HepG2 (cell line): ENCODE measurements around the gene PRPS1L1. TPM values are rescaled to one million over a fixed set of nuclear protein-coding genes. Genes with fewer than 3 reads are reported as not detected.

Experiments
- ATAC-seq: fragments of 200-7000 bp; cut with Tn5 transposase; 3 replicates; pipeline ENCODE4 v1.9.1; 2020; ENCODE audit warnings: mild to moderate bottlenecking, moderate library complexity
- BruUV-seq: library from RNA; stranded (reverse); fragments of 400-500 nt; replicated peaks from 2 replicates; lab custom pipeline; 2021; lab: Mats Ljungman, UMichigan
- CTCF ChIA-PET: fragments of 300-600 bp; formaldehyde crosslinking; extraction: SDS; loops from one replicate; lab custom pipeline; 2021; ENCODE audit warnings: low total read pairs, inconsistent platforms, low intra/inter-chr PET ratio; lab: Yijun Ruan, JAX
- POLR2A ChIA-PET: fragments of 350-600 bp; sonication (Branson Sonifier 250); formaldehyde crosslinking; loops from one replicate; lab custom pipeline; 2020; ENCODE audit warnings: antibody characterized with exemption, inconsistent platforms; lab: Yijun Ruan, JAX
- DNase-seq: peaks from one replicate; pipeline ENCODE4 v3.0.0-alpha.2; 2015; ENCODE audit warnings: low spot score
- FAIRE-seq: peaks from 3 replicates; lab custom pipeline; 2011; peaks lifted over from hg19 to GRCh38; lab: Jason Lieb, UNC
- H2AFZ ChIP-seq: one replicate; pipeline ENCODE4 v1.6.1; 2011; ENCODE audit warnings: low read length, inconsistent platforms
- H3K27ac ChIP-seq: fragments of 300-600 bp; 3 replicates; pipeline ENCODE4 v1.8.0; 2011; ENCODE audit warnings: mixed run types, mild to moderate bottlenecking, mixed read lengths, low read length, inconsistent platforms; ENCODE audit not compliant: insufficient read depth; ENCODE audit errors: extremely low read length
- H3K27me3 ChIP-seq, 2 experiments: fragments of 200-600 bp in 1 of 2; 2 replicates in 1 of 2; 3 replicates in 1 of 2; pipeline versions ENCODE4 v1.6.0 to v1.8.0; 2011; ENCODE audit warnings: low read length in 2 of 2, mild to moderate bottlenecking in 2 of 2, moderate library complexity in 2 of 2, inconsistent platforms in 1 of 2; ENCODE audit not compliant: insufficient read depth in 2 of 2, control insufficient read depth in 1 of 2
- H3K36me3 ChIP-seq, 2 experiments: fragments of 200-600 bp in 1 of 2; replicated peaks in 1 of 2; 2 replicates in 1 of 2; 3 replicates in 1 of 2; pipeline versions ENCODE4 v1.5.1 to v1.8.0; 2011; ENCODE audit warnings: low read length in 2 of 2, inconsistent platforms in 1 of 2; ENCODE audit not compliant: insufficient read depth in 2 of 2, control insufficient read depth in 1 of 2
- H3K4me1 ChIP-seq: 2 replicates; pipeline ENCODE4 v1.5.1; 2012; ENCODE audit warnings: low read length, inconsistent platforms; ENCODE audit not compliant: insufficient read depth
- H3K4me2 ChIP-seq: 2 replicates; pipeline ENCODE4 v1.6.0; 2011; ENCODE audit warnings: low read depth, low read length, inconsistent platforms
- H3K4me3 ChIP-seq, 3 experiments: fragments of 200-600 bp in 1 of 3; sonication (generic), shearing (Covaris generic) in 1 of 3; replicated peaks in 1 of 3; 2 replicates each; pipeline ENCODE4 v1.5.1; 2011 to 2016; ENCODE audit warnings: low read length in 3 of 3, inconsistent platforms in 2 of 3, low read depth in 2 of 3, mild to moderate bottlenecking in 2 of 3, control low read depth in 1 of 3, mixed read lengths in 1 of 3; ENCODE audit not compliant: insufficient read depth in 1 of 3
- H3K79me2 ChIP-seq: one replicate; pipeline ENCODE4 v1.6.1; 2011; ENCODE audit warnings: low read length, inconsistent platforms; ENCODE audit not compliant: insufficient read depth
- H3K9ac ChIP-seq: 2 replicates; pipeline ENCODE4 v1.6.0; 2011; ENCODE audit warnings: mild to moderate bottlenecking, low read depth, low read length, inconsistent platforms; ENCODE audit not compliant: insufficient read depth
- H3K9me3 ChIP-seq: 2 replicates; pipeline ENCODE4 v1.5.1; 2012; ENCODE audit warnings: mild to moderate bottlenecking, low read length
- H4K20me1 ChIP-seq: 2 replicates; pipeline ENCODE4 v1.6.0; 2011; ENCODE audit warnings: inconsistent platforms, mild to moderate bottlenecking, low read length, moderate library complexity; ENCODE audit not compliant: insufficient read depth
- MLLT10 ChIP-seq: sonication (generic); formaldehyde crosslinking; IDR thresholded peaks from 2 replicates; pipeline ENCODE4 v1.4.0; 2020; ENCODE audit warnings: missing genetic modification reagents
- NONO ChIP-seq, 2 experiments: fragments of 450-650 bp in 1 of 2; sonication (generic) in 1 of 2; formaldehyde crosslinking in 1 of 2; IDR thresholded peaks in 1 of 2; conservative IDR thresholded peaks in 1 of 2; 2 replicates each; pipeline versions ENCODE4 v1.6.1 to v1.8.0; 2017 to 2022; ENCODE audit warnings: mild to moderate bottlenecking in 1 of 2, missing genetic modification reagents in 1 of 2, moderate library complexity in 1 of 2
- NRL ChIP-seq: sonication (generic); formaldehyde crosslinking; IDR thresholded peaks from 2 replicates; pipeline ENCODE4 v1.5.0; 2020; ENCODE audit warnings: missing genetic modification reagents, mild to moderate bottlenecking, moderate library complexity, borderline replicate concordance
- PLRG1 ChIP-seq: fragments of 450-650 bp; conservative IDR thresholded peaks from 2 replicates; pipeline ENCODE4 v1.6.1; 2016
- WGBS: methylation state at CpG from one replicate; pipeline ENCODE4 v1.1.6; 2017; ENCODE audit warnings: low lambda C conversion rate; 5-methylcytosine and 5-hydroxymethylcytosine counted together
- in situ Hi-C: cut with HindIII; loops from 2 replicates; pipeline ENCODE4 v1.10.0; 2017; ENCODE audit warnings: low pct_unique_long_range_greater_than_20kb; ENCODE audit not compliant: extremely low pct_ligation_motif_present
- intact Hi-C: fragments of 100-400 bp; cut with micrococcal nuclease; formaldehyde crosslinking; loops from one replicate; pipeline ENCODE4 v1.10.0; 2022; ENCODE audit not compliant: unreplicated experiment
- polyA plus RNA-seq, 8 experiments: library from polyadenylated mRNA; depleted of rRNA in 3 of 8; stranded (reverse) in 7 of 8; unstranded in 1 of 8; fragments of >200 nt; fragmentation: Illumina TruSeq in 4 of 8; extraction: Trizol in 4 of 8; gene quantifications; 2 replicates each; pipeline versions ENCODE4 v1.2.1 to v1.2.3, GENCODE V29; 2011 to 2016; ENCODE audit warnings: low read depth in 4 of 8, missing spikeins in 1 of 8, mixed read lengths in 1 of 8; ENCODE audit not compliant: insufficient read depth in 1 of 8
- total RNA-seq, 5 experiments: library from RNA; depleted of rRNA; stranded (reverse); fragments of >200 nt; fragmentation: Illumina TruSeq; extraction: Trizol; gene quantifications; 2 replicates each; pipeline ENCODE4 v1.2.3, GENCODE V29; 2016; ENCODE audit warnings: low read depth in 1 of 5
- TF ChIP-seq, protein P1 (sequence below), 2 experiments: fragments of 450-650 bp in 1 of 2; sonication (generic) in 1 of 2; formaldehyde crosslinking in 1 of 2; IDR thresholded peaks; 2 replicates each; pipeline versions ENCODE4 v1.6.1 to v1.8.0; 2016 to 2022; ENCODE audit warnings: antibody characterized with exemption in 1 of 2, mild to moderate bottlenecking in 1 of 2, missing genetic modification reagents in 1 of 2
- TF ChIP-seq, protein P2 (sequence below): IDR thresholded peaks from 2 replicates; pipeline ENCODE4 v1.6.1; 2016
- TF ChIP-seq, protein P3 (sequence below): IDR thresholded peaks from 2 replicates; pipeline ENCODE4 v1.4.0; 2020; ENCODE audit warnings: mild to moderate bottlenecking, missing genetic modification reagents
- TF ChIP-seq, protein P4 (sequence below): sonication (generic); IDR thresholded peaks from 2 replicates; pipeline ENCODE4 v1.6.1; 2016; ENCODE audit warnings: low read depth, borderline replicate concordance

PRPS1L1 gene
- total and polyA plus RNA-seq, 2 of the 13 experiments (the other 11 are each of a cell fraction or from before 2014, with no cell fraction given), result not detected

DNA sequence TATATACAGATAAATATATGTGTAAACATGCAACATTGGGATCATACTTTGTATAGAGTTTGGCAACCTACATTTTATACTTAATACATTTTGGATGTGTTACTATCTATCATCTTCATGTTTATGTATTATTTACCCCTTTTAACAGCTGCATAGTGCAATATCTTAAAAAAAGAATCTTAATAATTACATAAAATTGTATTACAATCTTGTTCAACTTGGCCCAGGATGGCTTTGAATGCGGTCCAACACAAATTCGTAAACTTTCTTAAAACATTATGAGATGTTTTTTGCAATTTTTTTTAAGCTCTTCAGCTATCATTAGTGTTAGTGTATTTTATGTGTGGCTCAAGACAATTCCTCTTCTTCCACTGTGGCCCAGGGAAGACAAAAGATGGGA, 26.3 kb upstream of the PRPS1L1 start:
- CTCF ChIA-PET, result no interaction called here
- H2AFZ ChIP-seq, result no peak overlapping the region
- no peaks in the 10 kb centered on the region for H3K36me3 ChIP-seq
- H3K9me3 ChIP-seq, result no peaks in the 10 kb centered on the region
- no peak overlapping the region for H3K9ac ChIP-seq
- ATAC-seq, result no peak
- no peak for DNase-seq
- no peak overlapping the region for H3K4me2 ChIP-seq
- H3K27ac ChIP-seq, result no peak overlapping the region
- POLR2A ChIA-PET, result no interaction called here
- in situ Hi-C loops, result no loop called here
- TF ChIP-seq, protein P1, sequence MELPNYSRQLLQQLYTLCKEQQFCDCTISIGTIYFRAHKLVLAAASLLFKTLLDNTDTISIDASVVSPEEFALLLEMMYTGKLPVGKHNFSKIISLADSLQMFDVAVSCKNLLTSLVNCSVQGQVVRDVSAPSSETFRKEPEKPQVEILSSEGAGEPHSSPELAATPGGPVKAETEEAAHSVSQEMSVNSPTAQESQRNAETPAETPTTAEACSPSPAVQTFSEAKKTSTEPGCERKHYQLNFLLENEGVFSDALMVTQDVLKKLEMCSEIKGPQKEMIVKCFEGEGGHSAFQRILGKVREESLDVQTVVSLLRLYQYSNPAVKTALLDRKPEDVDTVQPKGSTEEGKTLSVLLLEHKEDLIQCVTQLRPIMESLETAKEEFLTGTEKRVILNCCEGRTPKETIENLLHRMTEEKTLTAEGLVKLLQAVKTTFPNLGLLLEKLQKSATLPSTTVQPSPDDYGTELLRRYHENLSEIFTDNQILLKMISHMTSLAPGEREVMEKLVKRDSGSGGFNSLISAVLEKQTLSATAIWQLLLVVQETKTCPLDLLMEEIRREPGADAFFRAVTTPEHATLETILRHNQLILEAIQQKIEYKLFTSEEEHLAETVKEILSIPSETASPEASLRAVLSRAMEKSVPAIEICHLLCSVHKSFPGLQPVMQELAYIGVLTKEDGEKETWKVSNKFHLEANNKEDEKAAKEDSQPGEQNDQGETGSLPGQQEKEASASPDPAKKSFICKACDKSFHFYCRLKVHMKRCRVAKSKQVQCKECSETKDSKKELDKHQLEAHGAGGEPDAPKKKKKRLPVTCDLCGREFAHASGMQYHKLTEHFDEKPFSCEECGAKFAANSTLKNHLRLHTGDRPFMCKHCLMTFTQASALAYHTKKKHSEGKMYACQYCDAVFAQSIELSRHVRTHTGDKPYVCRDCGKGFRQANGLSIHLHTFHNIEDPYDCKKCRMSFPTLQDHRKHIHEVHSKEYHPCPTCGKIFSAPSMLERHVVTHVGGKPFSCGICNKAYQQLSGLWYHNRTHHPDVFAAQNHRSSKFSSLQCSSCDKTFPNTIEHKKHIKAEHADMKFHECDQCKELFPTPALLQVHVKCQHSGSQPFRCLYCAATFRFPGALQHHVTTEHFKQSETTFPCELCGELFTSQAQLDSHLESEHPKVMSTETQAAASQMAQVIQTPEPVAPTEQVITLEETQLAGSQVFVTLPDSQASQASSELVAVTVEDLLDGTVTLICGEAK (IDR thresholded peaks at IDR 0.05), result no peak
- TF ChIP-seq, protein P1 (CRISPR knock-in tag; IDR thresholded peaks at IDR 0.05), result no peak
- no peak for TF ChIP-seq NRL (CRISPR knock-in tag)
- no peak for TF ChIP-seq MLLT10 (CRISPR knock-in tag)
- TF ChIP-seq, protein P2, sequence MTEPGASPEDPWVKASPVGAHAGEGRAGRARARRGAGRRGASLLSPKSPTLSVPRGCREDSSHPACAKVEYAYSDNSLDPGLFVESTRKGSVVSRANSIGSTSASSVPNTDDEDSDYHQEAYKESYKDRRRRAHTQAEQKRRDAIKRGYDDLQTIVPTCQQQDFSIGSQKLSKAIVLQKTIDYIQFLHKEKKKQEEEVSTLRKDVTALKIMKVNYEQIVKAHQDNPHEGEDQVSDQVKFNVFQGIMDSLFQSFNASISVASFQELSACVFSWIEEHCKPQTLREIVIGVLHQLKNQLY (CRISPR knock-in tag), result no peak
- TF ChIP-seq NONO (IDR thresholded peaks at IDR 0.05), result no peak
- TF ChIP-seq NONO (CRISPR knock-in tag; conservative IDR thresholded peaks at IDR 0.05), result no peak
- TF ChIP-seq, protein P3, sequence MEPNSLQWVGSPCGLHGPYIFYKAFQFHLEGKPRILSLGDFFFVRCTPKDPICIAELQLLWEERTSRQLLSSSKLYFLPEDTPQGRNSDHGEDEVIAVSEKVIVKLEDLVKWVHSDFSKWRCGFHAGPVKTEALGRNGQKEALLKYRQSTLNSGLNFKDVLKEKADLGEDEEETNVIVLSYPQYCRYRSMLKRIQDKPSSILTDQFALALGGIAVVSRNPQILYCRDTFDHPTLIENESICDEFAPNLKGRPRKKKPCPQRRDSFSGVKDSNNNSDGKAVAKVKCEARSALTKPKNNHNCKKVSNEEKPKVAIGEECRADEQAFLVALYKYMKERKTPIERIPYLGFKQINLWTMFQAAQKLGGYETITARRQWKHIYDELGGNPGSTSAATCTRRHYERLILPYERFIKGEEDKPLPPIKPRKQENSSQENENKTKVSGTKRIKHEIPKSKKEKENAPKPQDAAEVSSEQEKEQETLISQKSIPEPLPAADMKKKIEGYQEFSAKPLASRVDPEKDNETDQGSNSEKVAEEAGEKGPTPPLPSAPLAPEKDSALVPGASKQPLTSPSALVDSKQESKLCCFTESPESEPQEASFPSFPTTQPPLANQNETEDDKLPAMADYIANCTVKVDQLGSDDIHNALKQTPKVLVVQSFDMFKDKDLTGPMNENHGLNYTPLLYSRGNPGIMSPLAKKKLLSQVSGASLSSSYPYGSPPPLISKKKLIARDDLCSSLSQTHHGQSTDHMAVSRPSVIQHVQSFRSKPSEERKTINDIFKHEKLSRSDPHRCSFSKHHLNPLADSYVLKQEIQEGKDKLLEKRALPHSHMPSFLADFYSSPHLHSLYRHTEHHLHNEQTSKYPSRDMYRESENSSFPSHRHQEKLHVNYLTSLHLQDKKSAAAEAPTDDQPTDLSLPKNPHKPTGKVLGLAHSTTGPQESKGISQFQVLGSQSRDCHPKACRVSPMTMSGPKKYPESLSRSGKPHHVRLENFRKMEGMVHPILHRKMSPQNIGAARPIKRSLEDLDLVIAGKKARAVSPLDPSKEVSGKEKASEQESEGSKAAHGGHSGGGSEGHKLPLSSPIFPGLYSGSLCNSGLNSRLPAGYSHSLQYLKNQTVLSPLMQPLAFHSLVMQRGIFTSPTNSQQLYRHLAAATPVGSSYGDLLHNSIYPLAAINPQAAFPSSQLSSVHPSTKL (CRISPR knock-in tag), result no peak
- TF ChIP-seq, protein P4, sequence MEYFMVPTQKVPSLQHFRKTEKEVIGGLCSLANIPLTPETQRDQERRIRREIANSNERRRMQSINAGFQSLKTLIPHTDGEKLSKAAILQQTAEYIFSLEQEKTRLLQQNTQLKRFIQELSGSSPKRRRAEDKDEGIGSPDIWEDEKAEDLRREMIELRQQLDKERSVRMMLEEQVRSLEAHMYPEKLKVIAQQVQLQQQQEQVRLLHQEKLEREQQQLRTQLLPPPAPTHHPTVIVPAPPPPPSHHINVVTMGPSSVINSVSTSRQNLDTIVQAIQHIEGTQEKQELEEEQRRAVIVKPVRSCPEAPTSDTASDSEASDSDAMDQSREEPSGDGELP, result no peak
- TF ChIP-seq PLRG1, result no peak
- intact Hi-C loops, result no loop called here
- H3K4me3 ChIP-seq, result no peak overlapping the region
- no peaks in the 10 kb centered on the region for H3K79me2 ChIP-seq
- BruUV-seq, result no TSS peak
- no peak for FAIRE-seq
- 46% methylated on average over 2 of the region's 2 CpGs for WGBS
- no peaks in the 10 kb centered on the region for H4K20me1 ChIP-seq
- no peaks in the 10 kb centered on the region for H3K4me1 ChIP-seq
- no peaks in the 10 kb centered on the region for H3K27me3 ChIP-seq
